Activated CD4-positive, CD25-positive, alpha-beta regulatory T cell treated with anti-CD3 and anti-CD28 coated beads, Interleukin-2, amount 50 U/mL, for 24 hours (primary cell): ENCODE data around the gene DUSP5.
A peak's percentile ranks its signal among the peaks of the same experiment; 100 is the strongest.
"Not testable (repeated sequence)": the region's sequence is repeated elsewhere in the genome, so short reads cannot be mapped to it uniquely, and the experiment has no call there.

Source experiments
- ATAC-seq, 2 donors: fragments of 150-1000 bp; cut with Tn5 transposase; one replicate each; pipeline ENCODE4 v1.10.0; 2021; ENCODE audit warnings: mild to moderate bottlenecking in 1 of 2, moderate library complexity in 1 of 2

DUSP5 gene, protein sequence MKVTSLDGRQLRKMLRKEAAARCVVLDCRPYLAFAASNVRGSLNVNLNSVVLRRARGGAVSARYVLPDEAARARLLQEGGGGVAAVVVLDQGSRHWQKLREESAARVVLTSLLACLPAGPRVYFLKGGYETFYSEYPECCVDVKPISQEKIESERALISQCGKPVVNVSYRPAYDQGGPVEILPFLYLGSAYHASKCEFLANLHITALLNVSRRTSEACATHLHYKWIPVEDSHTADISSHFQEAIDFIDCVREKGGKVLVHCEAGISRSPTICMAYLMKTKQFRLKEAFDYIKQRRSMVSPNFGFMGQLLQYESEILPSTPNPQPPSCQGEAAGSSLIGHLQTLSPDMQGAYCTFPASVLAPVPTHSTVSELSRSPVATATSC

DNA sequence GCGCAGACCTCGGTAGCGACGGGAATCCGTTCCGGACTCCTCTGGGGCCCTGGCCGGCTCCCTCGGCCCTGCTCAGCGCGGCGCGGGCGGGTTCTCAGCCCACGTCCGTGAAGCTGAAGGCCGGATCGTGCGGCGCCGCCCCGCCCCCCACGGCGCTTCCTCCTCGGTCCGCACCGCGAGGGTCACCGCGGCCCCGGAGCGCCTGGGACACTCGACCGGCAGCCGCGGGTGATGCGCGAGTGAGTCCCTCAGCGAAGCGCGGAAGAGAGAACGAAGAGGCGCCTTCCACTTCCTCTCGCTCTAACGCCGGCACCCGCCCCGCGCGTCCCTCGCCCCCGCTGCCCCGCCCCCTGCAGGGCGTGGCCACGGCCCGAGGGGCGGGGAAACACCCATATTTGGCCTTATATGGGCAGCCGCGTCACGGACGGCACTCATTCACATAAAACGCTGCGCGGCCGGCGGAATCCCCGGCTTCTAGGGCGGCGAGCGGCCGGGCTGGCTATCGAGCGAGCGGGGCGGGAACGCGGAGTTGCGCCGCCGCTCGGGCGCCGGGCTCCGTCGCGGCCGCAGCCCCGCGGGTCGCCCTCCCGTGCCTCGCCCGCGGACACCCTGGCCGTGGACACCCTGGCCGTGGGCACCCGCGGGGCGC is at the start of gene DUSP5:
Gene DUSP5 (plus strand): TSS at position 470 of the 649 bp plus-strand sequence. CDS start 215 bp downstream, outside the sequence.
- peak; percentile 69 to 82 for ATAC-seq

DNA sequence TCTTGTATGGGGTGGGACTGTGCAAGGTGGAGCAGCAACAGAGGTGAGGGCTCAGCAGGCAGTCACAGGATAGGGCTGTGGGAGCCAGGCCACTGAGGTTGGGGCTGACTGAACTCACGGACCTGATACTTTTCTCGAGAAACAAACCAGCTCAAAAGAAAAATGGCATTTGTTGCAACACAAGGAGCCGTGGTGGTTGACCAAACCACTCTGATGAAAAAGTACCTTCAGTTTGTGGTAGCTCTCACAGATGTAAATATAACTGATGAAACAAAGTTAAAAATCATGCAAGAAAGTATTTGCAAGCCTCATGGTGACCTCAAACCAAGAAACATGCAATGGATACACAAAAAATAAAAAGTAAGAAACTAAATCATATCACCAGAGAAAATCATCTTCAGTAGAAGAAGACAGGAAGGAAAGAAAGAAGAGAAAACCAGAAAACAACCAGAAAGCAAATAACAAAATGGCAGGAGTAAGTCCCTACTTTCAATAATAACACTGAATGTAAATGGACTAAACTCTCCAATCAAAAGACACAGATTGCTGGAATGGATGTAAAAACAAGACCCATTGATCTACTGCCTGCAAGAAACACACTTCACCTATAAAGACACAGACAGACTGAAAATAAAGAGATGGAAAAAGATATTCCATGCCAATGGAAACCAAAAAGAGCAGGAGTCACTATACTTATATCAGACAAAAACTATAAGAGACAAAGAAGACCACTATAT is 48.9 kb upstream of the DUSP5 start:
- peak in 1 of 2 donors; percentile 45 for ATAC-seq

DNA sequence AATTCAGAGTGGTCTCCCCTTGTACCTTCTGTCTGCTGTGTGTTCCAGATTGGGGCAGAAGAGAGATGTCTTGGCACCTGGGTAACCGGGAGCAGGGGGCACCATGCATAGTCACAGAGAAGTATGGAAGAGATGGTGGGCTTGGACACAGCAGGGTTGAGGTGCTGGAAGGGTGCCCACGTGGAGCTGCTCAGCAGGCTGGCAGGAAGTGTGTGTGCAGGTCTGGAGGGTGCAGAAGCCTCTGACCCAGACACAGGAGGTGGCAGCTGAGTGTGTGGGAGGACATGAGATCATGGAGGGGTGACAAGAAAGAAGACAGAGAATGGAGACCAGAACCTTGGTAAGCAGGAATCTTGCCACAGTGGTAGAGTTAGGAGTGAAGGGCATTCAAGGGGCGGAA is 42.3 kb upstream of the DUSP5 start:
- peak; percentile 53 to 76 for ATAC-seq

DNA sequence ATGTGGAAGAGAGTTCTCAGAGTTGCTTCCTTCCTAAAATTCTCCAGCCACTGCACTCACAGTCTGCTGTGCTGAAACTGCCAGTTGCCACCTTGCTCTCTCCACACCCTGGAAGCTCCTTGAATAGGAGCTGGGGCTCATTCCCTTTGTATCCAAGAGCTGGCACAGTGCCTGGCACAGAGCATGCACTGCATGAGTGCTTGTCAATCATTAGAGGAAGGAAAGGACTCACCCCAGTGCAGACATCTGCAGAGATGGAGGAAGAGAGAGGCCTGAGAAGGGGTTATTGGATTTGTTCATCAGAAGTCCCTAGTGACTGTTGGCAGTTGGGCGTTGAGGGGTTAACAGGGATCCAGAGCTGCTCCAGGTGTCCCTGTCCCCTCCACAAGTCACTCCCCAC is 41.7 kb upstream of the DUSP5 start:
- ATAC-seq, result no peak

DNA sequence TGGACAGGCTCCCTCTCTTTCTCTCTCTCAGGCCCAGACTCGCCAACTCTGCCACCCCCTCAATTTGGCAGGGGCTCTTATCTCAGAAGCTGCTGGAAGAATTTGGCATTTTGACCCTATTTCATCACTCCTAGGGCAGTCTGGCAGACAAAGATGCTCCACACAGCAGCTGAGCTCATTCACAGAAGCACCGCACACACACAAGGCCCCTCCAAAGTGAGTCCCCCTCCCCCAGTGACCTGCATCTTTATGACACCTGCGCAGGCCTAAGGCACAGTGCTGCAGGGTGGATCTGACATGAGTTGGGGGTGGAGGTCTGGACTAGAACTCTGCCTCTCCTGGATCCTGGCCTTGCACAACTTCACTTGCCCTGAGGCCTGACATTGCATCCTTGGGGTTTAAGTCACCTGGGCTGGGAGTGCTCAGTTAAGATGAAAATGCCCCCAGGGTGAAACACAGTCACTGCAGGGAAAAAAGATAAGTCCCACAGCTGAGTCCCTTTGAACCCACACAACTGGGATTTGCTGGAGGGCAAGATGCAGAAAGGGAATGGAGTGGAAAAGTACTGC is 41.1 kb upstream of the DUSP5 start:
- no peak for ATAC-seq

DNA sequence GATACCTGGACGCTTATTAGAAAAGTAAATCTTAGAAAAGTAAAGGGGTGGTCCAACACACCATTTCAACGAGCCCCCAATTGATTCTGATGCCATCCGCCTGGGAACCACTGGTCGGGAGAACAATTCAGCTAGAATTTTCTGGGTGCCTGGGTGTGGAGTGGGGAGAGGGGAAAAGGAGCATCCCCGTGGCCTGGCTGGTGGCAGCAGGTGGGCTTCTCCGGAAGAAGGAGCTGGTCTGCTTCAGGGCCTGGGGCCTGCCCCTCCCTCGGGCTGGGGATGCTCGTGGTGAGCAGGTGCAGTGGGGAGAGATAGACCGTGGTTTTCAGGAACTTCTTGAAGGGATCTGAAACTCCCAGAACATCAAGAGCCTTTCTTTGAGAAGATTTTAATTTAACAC is 39.9 kb upstream of the DUSP5 start:
- ATAC-seq, result no peak

DNA sequence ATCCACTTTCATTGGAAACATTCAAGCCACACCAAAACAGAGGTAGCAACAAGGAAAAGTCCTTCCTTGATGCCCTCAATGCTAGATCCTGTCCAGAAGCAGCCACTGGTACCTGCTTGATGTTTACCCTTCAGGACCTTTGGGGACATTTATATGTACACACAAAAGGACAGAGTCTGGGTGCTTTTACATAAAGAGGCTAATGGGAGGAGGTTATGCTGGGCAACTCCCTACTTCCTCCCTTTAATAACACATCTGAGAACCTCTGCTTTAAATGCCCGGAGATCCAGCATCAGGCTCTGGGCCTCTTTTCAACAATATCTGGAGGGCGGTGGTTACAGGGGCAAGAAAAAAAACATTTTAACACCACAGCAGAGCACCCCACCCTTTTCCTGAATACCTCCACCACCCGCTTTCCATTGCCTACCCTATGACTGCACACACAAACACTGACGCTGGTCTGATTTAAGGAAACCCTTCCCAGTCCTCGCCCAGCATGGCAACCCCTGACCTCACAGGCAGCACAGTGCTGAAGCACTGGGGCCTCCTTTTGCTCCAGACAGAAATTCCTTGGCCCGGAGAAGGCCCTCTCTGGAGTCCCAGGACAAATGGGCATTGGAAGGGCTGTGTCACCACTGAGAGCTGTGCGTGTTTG is 39.3 kb upstream of the DUSP5 start:
- no peak for ATAC-seq

DNA sequence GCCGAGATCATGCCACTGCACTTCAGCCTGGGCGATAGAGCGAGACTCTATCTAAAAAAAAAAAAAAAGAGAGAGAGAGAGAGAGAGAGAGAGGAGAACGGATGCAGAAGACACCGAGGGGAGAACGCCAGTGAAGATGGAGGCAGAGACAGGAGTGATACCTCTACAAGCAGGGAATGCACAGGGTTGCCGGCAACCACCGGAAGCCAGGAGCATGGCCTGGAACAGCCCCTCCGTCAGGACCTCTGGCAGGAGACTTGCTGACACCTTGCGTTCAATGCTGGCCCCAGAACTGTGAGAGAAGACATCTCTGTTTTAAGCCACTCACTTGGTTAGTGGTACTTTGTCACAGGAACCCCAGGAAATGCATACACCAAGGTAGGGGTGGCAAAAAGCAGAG is 38.1 kb upstream of the DUSP5 start:
- ATAC-seq, result no peak

DNA sequence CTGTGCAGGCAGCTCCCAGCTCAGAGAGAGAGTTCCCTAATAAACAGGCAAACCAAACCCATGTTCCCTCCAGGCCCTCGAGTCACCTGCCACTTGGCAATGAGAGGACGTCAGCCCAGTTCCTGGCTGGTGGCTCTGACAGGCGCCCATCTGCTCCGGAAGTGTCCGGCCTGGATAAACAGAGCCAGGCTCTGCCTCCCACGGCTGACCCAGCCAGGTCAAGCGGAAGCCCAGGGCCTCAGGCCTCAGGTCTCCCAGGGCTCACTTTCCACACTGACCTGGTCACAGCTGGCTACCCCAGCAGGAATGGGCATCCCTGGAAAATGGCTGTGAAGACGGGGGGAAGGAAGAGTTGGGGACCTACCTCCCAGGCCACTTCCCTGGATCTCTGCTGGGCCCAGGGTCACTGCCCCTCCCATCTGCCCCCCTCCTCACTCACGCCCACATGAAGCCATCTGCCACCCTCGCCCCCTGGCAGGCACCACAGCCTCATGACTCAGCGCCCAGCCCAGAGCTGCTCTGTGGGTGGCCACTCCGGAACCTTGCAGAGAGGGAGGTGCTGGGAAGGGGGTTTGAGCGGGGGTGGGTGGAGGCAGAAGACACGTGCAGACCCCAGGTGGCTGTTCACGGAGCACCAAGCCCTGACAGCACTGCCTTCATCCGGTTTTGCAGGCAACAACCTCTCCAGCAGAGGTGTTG is 37.4 kb upstream of the DUSP5 start:
- ATAC-seq, result peak; percentile 40 to 54

DNA sequence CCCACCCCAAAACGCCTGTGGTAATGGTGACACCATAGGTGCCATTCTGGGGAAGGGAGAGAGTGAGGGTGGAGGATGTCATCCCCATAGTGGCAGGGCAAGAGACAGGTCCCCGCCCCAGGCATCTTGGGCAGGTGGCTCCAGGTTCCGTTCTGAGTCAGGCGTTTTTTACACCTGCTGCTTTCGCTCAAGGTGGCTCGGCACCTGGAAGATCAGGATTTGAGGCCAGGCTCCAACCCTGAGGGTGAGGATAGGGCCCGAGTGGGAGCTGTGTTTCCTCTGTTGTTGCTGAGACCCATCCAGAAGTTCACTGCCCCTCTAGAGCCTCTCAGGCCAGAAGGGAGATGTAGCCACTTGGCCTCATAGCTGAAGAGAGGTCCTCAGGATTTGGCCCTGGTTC is 36.6 kb upstream of the DUSP5 start:
- ATAC-seq, result no peak

DNA sequence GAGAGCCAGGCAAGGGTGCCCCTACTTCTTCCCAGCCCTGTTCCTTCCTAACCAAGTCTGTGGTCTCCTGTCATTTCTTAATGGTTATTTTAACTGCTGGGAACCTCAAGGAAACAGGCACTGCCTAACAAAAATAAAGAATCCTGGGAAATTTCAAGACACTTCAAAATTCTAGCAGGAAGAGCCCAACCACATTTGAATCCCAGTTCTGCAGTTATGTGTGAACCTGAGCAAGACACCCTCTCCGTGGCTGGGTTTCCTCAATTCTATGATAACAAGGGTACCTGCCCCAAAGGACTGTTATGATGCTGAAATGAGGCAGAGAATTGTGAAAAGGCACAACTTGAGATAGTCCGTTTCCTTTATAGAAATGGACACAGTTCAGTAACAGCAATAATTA is 36.2 kb upstream of the DUSP5 start:
- ATAC-seq, result no peak

DNA sequence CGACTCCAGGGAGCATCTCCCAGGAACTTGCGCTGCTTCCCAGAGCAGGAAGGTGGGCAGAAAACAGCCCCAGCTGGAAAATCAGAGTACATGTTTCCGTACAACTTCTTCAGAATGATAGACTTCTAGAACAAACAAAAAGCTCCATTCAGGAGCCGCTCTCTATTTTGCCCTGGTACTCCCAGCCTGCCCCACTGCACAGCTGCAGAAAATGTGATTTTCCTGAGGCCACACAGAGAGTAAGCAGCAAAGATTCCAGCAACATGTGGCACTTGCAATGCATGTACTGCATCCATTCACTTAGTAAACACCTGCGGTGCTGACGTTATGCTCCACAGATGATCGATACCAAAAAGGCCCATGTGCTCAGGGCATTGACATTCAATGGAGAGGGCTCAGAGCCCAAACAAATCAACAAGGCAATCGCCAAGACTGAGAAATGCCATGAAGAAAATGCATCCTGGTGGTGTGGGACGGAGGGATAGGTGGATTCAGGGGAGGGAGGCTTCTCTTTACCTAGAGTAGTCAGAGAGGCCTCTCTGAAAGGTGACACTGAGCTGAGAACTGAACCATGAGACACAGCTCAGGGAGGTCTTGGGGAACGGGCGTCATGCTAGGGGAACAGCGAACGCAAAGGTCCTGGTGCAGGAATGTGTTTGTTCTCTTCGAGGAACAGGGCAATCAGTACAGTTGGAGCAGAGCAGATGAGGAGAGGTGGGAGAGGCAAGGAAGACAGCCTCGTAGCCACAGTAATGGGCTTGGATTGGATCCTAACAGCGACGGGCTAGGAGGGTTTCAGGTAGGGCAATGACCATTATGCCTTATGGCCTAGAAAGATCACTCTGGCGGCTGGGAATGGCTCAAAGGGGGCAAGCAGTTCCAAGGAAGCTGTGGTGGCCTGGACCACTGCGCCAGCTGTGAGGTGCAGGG is 35.3 kb upstream of the DUSP5 start:
- ATAC-seq, result no peak

DNA sequence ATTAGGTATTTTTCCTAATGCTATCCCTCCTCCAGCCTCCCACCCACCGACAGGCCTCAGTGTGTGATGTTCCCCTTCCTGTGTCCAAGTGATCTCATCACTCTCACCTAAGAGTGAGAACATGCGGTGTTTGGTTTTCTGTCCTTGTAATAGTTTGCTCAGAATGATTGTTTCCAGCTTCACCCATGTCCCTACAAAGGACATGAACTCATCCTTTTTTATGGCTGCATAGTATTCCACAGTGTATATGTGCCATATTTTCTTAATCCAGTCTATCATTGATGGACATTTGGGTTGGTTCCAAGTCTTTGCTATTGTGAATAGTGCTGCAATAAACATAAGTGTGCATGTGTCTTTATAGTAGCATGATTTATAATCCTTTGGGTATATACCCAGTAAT is 29.4 kb upstream of the DUSP5 start:
- ATAC-seq, result not testable (repeated sequence)

DNA sequence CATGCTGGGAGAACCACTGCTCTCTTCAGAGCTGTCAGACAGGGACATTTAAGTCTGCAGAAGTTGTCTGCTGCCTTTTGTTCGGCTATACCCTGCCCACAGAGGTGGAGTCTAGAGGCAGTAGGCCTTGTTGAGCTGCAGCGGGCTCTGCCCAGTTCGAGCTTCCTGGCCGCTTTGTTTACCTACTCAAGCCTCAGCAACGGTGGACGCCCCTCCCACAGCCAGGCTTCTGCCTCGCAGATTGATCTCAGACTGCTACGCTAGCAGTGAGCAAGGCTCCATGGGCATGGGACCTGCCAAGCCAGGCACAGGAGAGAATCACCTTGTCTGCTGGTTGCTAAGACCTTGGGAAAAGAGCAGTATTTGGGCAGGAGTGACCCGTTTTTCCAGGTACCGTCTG is 27.2 kb upstream of the DUSP5 start:
- ATAC-seq, result not testable (repeated sequence)

DNA sequence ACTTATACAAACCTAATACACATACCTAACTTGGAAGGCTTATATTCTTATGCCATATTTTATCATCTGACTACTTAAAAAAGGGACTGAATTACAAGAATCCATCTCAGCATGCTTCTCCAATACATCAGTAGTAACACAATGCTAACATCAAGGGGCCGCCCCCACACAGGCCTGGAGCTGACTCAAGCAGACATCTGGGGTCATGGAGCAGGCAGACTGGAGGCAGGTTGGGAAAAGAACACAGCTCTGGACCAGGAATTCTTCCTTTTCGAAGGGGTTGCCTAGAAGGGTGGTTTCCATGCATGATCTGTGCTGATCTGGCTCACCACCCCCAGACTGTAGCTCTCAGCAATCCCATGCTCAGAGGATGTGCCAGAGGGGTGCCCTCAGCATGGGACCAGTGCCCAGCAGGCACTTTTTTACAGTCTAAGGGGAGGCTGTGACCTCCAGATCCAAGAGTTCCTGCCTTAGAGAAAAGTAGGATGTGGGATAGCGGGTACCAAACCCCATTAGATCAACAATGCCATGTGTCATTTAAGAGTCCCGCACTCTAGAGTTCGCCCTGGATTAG is 26.1 kb upstream of the DUSP5 start:
- ATAC-seq, result no peak

DNA sequence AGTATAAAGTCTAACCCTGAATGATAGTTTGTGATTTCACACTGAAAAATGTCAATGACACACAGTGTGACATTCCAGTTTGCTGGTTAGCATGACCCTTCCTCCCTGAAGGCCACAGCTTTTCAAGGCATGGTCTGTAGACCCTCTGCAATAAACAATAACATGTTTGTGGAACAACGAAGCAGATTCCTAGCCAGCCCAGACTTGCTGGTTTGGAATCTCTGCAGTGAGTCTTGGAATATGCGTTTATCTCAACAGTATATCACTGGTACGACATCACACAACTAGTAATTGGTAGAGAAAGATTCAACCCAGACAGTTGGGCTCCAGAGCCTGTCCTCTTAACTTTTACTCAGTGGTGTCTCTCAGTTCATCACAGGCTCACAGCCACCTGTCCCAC is 23.7 kb upstream of the DUSP5 start:
- ATAC-seq, result no peak

DNA sequence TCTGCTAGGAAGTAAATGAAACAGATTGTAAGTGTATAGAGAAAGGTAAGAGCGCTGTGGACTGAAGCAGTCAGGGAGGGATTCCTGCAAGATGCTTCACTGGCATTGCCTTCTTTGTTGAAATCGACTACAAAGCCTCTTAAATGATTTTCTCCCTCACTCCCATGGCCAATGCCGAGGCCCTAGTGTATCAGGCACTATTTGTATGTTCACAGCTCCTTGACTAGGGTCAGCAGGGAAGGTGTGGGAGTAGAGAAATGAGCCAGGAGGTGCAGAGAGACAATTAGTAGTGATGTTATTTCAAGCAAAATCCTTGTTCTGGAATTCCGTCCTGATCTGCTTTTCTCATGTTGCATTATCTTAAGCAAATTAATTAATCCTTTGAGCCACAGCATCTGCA is 22.9 kb upstream of the DUSP5 start:
- no peak for ATAC-seq

DNA sequence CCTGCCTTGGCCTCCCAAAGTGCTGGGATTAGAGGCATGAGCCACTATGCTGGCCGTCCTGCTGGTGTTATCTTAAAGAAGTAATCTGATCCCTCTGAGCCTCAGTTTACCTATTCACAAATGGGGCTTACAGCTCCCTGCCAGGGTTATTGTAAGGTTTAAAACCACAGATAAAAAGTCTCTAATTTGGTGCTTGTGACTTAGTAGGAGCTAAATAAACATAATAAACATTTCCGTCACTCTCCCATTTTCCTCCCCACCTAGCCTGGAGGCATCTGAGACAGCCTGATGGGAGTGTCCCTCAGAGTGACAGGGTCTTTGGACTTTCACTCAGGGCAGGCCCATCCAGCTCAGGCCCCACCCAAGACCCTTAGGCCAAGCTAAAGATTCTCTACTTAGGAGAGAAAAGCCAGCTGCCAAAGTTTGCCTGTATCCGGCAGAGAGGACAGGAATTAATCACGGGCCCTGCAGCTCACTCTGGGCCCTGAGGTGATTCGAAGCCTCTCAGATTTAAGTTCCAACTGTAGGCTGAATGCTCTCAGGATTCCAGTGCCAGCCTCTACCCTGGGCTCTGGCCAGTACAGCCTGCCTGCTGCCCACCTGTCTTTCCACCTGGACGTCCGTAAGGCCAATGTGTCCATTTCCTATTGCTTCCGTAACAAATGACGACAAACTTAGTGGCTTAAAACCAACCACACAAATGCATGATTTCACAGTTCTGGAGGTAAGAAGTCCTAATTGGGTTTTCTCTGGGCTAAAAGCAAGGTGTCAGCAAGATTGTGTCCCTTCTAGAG is 21.8 kb upstream of the DUSP5 start:
- no peak for ATAC-seq

DNA sequence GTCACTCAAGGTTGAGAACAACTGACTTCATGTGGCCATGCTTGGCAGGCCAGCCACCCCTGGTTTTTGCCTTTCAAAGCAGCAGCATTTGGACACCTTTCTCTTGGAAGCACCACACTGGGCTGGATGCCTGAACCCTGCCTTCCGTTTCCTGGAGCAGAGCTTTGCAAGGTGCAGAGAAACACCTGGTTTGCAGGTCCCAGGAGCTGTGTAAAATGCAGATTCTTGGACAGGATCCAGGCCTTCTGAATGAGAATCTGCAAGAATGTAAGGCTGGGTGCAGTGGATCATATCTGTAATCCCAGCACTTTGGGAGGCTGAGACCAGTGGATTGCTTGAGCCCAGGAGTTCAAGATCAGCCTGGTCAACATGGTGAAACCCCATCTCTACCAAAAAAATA is 18.0 kb upstream of the DUSP5 start:
- no peak for ATAC-seq

DNA sequence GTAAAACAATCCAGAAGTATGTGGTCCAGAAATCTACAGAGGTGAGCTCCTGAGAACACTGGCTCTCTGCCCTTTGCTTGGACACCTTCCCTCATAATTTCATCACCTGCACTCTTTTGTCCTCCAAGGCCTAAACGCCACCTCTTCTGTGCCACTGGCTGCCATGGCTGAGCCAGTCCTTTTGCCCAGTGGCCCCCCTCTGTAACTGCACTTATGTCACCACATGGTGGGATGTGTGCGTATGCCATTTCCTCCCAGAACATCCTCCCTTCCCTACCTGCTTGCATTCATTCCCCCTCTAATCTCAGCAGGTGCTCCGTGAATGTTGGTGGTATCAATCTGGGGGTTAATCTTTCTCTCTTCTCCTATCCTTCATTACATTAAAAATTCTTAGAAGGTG is 17.3 kb upstream of the DUSP5 start:
- no peak for ATAC-seq
